Activated naive CD4-positive, alpha-beta T cell treated with anti-CD3 and anti-CD28 coated beads, Interleukin-2, amount 50 U/mL, for 24 hours (primary cell): ENCODE measurements around the gene ALKBH2.
A peak's percentile ranks its signal among the peaks of the same experiment; 100 is the strongest.
"Not testable (repeated sequence)": the region's sequence is repeated elsewhere in the genome, so short reads cannot be mapped to it uniquely, and the experiment has no call there.

ENCODE experiments used
- H3K27ac Mint-ChIP-seq: one replicate; pipeline ENCODE4 v1.8.0; 2021; ENCODE audit warnings: mild to moderate bottlenecking, mixed read lengths
- H3K27me3 Mint-ChIP-seq: one replicate; pipeline ENCODE4 v1.8.0; 2021; ENCODE audit warnings: mixed read lengths
- H3K36me3 Mint-ChIP-seq: one replicate; pipeline ENCODE4 v1.8.0; 2021; ENCODE audit warnings: mixed read lengths
- H3K4me1 Mint-ChIP-seq: one replicate; pipeline ENCODE4 v1.8.0; 2021; ENCODE audit warnings: mixed read lengths
- H3K4me3 Mint-ChIP-seq: one replicate; pipeline ENCODE4 v1.8.0; 2021; ENCODE audit warnings: mild to moderate bottlenecking, mixed read lengths
- H3K9me3 Mint-ChIP-seq: one replicate; pipeline ENCODE4 v1.8.0; 2021; ENCODE audit warnings: mixed read lengths

ALKBH2 gene

DNA sequence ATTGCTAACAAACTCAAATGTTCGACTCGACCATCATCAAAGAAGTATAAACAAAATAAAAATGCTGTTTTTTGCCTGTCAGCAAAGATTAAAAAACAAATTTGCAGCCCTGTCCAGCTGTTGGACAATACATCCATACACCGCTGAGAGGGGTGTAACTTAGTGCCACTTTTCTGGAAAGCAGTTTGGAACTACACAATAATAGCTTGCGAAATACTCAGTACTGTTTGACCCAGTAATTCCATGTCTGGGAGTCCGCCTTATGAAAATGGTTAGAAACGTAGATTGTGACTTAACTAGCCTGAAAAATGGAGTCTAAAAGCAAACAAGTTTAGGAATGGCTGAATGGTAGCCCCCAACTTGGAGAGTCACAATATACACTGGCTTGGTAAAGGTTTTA, 34.5 kb downstream of the ALKBH2 start:
- H3K9me3 Mint-ChIP-seq, result no peaks in the 10 kb centered on the region
- no peaks in the 10 kb centered on the region for H3K27me3 Mint-ChIP-seq
- no peak overlapping the region for H3K4me3 Mint-ChIP-seq
- peaks cover 10% of the 10 kb centered on the region for H3K36me3 Mint-ChIP-seq
- H3K27ac Mint-ChIP-seq, result no peak overlapping the region
- peaks cover 8% of the 10 kb centered on the region for H3K4me1 Mint-ChIP-seq

DNA sequence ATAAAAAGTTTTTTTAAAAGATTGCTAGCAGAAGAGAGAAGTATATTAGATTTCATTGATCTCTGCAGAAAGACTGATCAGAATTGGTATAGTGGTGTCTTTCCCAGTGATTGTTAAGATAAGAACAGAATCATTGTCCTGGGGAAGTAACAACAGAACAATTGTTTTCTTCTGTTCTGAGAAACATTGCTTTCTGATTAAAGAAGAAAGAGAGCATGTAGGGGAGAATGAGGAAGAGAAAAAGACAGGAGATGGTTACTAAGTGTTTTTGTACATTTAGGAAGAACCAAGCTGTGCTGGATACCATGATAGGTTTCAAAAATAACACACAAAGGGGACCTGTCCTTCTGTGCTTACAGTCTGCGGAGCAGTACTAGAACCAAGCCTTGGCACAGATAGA, 35.9 kb downstream of the ALKBH2 start:
- H3K27me3 Mint-ChIP-seq, result no peaks in the 10 kb centered on the region
- H3K9me3 Mint-ChIP-seq, result no peaks in the 10 kb centered on the region
- H3K27ac Mint-ChIP-seq, result no peak overlapping the region
- H3K4me3 Mint-ChIP-seq, result no peak overlapping the region
- peaks cover 7% of the 10 kb centered on the region for H3K36me3 Mint-ChIP-seq
- H3K4me1 Mint-ChIP-seq, result peaks cover 13% of the 10 kb centered on the region

DNA sequence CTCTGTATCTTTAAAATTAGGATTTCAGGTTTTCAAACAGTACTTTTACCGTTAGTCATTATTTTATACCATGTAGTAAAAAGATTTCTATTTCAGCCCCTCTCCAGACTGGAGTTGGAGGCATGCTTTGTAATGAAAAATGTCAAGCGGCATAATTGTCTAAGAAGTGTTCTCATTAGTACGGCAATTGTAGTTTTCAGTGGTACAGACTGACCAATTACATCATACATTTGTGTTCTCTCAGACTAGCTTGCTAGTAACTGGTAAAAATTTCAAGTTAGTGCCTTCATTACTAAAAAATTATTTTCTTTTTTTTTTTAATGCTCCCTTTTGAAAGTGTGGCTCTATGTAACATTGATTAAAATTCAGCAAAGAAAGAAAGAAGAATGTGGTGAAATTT, 36.4 kb downstream of the ALKBH2 start:
- Mint-ChIP-seq H3K36me3 (peaks cover 9% of the 10 kb centered on the region), H3K27ac (no peak overlapping the region), H3K4me3 (no peak overlapping the region), H3K9me3 (no peaks in the 10 kb centered on the region), H3K27me3 (no peaks in the 10 kb centered on the region), H3K4me1 (peaks cover 18% of the 10 kb centered on the region)

DNA sequence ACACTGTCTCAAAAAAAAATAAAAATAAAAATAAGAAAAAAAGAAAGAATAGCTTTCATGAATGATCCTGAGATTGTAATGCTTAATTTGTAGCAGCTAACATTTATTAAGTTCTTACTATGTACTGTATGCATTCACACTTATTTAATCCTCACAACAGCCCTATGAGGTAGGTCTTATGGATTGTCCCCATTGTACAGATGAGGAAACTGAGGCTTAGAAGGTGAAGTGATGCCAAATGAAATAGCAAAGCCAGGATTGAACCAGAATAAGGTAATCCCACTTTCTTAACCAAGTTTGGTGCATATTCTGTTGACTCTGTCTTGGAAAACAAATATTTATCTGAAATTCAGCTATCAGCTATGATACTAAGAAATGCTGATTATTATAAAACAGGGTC, 38.8 kb downstream of the ALKBH2 start:
- Mint-ChIP-seq H3K27ac (peak overlapping the region; percentile 98), H3K4me3 (no peak overlapping the region)

DNA sequence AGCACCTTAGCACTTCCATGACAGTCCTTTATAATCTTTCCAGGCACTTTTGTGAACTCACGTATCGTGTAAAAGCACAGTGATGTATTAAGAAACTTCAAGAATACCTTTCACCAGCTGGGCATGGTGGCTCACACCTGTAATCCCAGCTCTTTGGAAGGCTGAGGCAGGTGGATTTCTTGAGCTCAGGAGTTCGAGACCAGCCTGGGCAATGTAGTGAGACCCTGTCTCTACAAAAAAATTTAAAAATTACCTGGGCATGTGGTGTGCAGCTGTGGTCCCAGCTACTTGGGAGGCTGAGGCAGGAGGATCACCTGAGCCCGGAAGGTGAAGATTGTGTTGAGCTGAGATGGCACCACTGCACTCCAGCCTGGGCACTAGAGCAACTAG, 39.2 kb downstream of the ALKBH2 start:
- H3K9me3 Mint-ChIP-seq, H3K36me3 Mint-ChIP-seq, H3K27me3 Mint-ChIP-seq: not testable (repeated sequence)
- Mint-ChIP-seq H3K4me1 (peaks cover 20% of the 10 kb centered on the region), H3K27ac (peak overlapping the region; percentile 98), H3K4me3 (peak overlapping the region; percentile 95)

More for the DNA sequence above, 38.8 kb downstream of the ALKBH2 start:
- peaks cover 20% of the 10 kb centered on the region for H3K4me1 Mint-ChIP-seq
- H3K36me3 Mint-ChIP-seq, result peaks cover 7% of the 10 kb centered on the region
- no peaks in the 10 kb centered on the region for H3K9me3 Mint-ChIP-seq
- H3K27me3 Mint-ChIP-seq, result no peaks in the 10 kb centered on the region

DNA sequence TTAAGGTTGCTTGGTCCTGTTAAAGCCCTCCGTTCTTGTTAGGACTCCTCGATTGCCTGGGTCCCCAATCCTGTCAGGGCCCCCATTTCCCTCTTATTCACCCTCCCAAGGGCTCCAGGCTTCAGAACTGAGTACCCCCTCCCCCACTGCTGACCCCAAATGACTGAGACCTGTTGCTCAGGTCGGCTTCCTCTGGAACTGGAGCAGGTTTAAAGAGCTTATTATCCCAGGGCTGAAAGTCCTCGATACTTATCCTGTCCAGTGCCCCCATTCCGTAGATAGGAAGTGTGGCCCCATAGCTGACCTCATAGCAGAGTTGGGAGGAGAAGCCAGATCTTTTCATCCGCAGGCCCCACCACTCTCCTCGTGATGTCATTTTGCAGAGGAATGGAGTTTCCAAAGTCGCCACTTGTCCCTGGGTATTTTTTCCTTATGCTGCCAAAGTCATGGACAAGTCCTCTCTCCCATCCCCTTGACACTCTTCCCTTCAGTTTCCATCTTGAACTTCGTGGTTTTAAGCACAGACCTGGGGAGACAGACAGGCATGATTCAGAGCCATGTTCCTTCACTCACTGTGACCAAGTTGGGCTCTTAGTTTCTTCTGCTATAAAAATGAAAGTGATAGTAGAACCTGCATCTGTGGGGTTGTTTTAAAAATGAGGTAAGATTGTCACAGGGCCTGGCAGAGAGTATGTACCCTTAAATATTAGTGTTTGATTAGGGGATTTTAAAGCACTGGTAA, 39.7 kb downstream of the ALKBH2 start:
- no peaks in the 10 kb centered on the region for H3K9me3 Mint-ChIP-seq
- H3K4me3 Mint-ChIP-seq, result peak overlapping the region; percentile 95
- H3K4me1 Mint-ChIP-seq, result peaks cover 20% of the 10 kb centered on the region
- H3K27me3 Mint-ChIP-seq, result no peaks in the 10 kb centered on the region
- H3K36me3 Mint-ChIP-seq, result peaks cover 7% of the 10 kb centered on the region
- H3K27ac Mint-ChIP-seq, result peak overlapping the region; percentile 98

DNA sequence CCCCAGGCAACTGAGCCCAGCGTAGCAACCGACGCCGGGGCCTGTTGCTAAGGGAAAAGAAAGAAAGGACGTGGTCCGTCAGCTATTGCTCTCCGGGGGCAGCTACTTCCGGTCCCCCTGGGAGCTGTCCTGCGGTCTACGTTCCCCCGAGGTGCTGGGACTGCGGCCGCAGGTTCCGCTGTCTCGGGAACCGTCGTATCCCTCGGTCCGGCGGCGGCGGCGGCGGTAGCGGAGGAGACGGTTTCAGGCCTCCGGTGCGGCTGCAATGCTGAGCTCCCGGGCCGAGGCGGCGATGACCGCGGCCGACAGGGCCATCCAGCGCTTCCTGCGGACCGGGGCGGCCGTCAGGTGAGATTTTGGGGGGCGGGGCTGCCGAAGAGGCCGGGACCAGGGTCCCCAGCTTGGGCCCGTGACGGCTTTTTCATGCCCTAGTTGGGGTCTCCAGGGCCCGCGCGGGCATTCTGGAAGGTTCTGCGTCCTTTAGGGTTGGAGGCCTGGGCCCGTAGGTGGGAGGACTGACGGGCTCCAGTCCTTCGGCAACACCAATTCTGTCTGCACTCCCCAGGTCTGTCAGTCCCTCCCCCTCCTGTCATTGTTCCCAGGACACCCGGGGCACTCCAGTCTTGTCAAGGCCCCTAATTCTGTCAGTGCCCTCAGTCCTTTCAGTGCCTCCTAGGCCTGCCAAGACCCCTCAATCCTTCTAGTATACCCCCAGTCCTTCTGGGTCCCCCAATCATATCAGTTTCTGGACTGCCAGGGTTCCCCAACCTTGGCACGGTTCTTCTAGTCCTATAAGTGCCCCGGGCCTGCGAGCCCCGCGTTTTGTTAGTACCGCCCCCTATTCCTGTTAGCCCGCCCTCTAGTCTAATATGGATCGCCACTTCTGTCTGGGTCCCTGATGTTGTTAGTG, 40.6 kb downstream of the ALKBH2 start, which contains the start of gene USP30:
Gene USP30 (plus strand): TSS at position 163 of the 910 bp plus-strand sequence. CDS start 103 bp downstream, at position 266.
- Mint-ChIP-seq H3K4me1 (peaks cover 20% of the 10 kb centered on the region), H3K27me3 (no peaks in the 10 kb centered on the region), H3K4me3 (peak within 1 kb of the TSS; percentile 95), H3K36me3 (peaks cover 6% of the 10 kb centered on the region), H3K9me3 (no peaks in the 10 kb centered on the region), H3K27ac (peak within 1 kb of the TSS; percentile 98)

DNA sequence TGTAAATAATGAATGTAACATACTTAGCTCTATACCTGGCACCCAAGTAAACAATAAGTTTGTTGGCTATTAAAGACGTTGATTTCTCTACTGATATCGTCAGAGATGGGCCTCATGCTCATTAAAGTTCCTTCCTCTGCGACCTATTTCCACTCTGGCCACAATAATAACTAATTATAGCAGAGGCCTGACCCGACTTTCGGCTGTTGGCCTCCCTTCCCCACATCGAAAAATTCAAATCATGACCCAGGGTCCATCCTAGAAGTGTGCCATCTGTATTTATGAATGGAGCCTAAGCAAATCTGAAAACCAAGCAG, 41.2 kb downstream of the ALKBH2 start:
- Mint-ChIP-seq H3K36me3 (peaks cover 6% of the 10 kb centered on the region), H3K27me3 (no peaks in the 10 kb centered on the region), H3K9me3 (no peaks in the 10 kb centered on the region), H3K4me1 (peaks cover 20% of the 10 kb centered on the region), H3K4me3 (peak overlapping the region; percentile 95), H3K27ac (peak overlapping the region; percentile 87)

DNA sequence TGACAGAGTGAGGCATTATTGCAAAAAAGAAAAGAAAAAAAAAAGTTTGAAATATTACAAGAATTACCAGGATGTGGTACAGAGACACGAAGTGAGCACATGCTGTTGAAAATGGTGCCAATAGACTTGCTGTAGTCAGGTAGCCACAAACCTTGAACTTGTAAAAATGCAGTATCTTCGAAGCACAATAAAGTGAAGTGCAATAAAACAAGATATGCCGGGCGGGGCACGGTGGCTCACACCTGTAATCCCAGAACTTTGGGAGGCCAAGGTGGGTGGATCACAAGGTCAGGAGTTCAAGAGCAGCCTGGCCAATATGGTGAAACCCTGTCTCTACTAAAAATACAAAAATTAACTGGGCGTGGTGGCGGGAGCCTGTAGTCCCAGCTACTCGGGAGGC, 43.5 kb downstream of the ALKBH2 start:
- peaks cover 17% of the 10 kb centered on the region for H3K4me1 Mint-ChIP-seq
- not testable (repeated sequence) for H3K9me3 Mint-ChIP-seq, H3K27me3 Mint-ChIP-seq, H3K4me3 Mint-ChIP-seq, H3K36me3 Mint-ChIP-seq, H3K27ac Mint-ChIP-seq

DNA sequence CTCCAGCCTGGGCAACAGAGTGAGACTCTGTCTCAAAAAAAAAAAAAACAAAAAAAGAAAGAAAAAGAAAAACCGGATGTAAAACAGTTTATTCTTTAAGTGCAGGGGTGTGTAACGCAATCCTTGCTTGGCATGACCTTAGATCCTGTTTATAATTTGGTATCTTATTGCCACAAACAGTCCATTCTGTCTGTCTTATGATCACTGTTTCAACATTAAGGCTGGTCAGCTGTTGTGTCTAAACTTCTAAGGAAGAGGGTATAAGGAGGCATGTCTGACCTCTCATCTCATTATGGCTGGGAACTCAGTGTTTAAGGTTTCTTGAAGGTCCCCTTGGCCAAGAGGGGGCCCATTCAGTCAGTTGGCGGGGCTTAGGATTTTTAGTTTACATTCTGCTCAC, 44.6 kb downstream of the ALKBH2 start:
- not testable (repeated sequence) for H3K4me3 Mint-ChIP-seq, H3K27me3 Mint-ChIP-seq, H3K27ac Mint-ChIP-seq, H3K36me3 Mint-ChIP-seq, H3K9me3 Mint-ChIP-seq
- peaks cover 11% of the 10 kb centered on the region for H3K4me1 Mint-ChIP-seq

DNA sequence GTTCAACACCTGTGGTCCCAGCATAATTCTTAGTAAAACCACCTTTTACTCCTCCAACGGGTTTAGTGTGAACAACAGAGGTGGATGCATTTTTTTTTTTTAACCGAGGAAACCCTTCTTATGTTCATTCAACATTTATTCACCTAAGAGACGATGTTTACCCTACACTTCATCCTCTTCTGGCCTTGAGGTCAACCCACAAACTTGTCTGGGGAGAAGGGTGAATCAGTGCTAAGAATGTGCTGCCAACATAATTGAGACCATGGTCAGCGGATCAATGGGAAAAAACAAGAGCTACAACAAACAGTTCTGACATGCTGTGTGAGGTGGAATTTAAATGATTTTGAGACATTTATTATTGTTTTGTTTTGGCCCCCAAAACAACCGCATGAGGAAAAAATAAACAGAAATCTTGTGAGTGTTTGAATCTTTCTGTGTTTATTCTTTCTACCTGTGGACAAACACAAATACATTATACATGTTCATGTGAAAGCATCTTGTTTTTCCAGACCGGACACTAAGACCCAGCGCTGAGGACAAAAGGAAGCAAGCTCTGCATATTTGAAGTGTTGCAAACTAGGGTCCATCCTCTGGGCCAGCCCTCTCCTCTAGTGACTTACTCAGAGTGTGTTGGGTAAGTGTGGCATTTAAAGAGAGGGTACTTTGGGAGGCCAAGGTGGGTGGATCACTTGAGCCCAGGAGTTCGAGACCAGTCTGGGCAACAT, 46.0 kb downstream of the ALKBH2 start:
- H3K4me1 Mint-ChIP-seq, result peaks cover 6% of the 10 kb centered on the region
- peaks cover 3% of the 10 kb centered on the region for H3K36me3 Mint-ChIP-seq
- no peak overlapping the region for H3K4me3 Mint-ChIP-seq
- no peak overlapping the region for H3K27ac Mint-ChIP-seq
- no peaks in the 10 kb centered on the region for H3K9me3 Mint-ChIP-seq
- H3K27me3 Mint-ChIP-seq, result peaks cover 2% of the 10 kb centered on the region

DNA sequence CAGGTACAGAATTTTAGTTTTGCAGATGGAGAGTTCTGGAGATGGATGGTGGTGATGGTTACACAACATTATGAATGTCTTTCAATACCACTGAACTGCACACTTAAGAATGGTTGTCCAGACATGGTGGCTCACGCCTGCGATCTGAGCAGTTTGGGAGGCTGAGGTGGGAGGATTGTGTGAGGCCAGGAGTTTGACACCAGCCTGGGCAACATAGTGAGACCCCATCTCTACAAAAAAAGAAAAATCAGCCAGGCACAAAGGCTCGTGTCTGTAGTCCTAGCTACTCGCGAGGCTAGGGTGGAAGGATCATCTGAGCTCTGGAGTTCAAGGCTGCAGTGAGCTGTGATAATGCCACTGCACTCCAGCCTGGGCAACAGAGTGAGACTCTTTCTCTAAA, 49.0 kb downstream of the ALKBH2 start:
- H3K4me1 Mint-ChIP-seq, result no peaks in the 10 kb centered on the region
- H3K36me3 Mint-ChIP-seq, result peaks cover 2% of the 10 kb centered on the region
- H3K4me3 Mint-ChIP-seq, result no peak overlapping the region
- peaks cover 7% of the 10 kb centered on the region for H3K27me3 Mint-ChIP-seq
- H3K9me3 Mint-ChIP-seq, result no peaks in the 10 kb centered on the region
- no peak overlapping the region for H3K27ac Mint-ChIP-seq
